GM23248 (cell line): Measurements from ENCODE around the gene TRAPPC3. TPM values are rescaled to one million over a fixed set of nuclear protein-coding genes. Genes with fewer than 3 reads are reported as not detected.
A peak's percentile ranks its signal among the peaks of the same experiment; 100 is the strongest.
"Not testable (repeated sequence)": the region's sequence is repeated elsewhere in the genome, so short reads cannot be mapped to it uniquely, and the experiment has no call there.

Experiments used
- DNase-seq: peaks from one replicate; pipeline ENCODE4 v3.0.0-alpha.2; 2015
- H2AFZ ChIP-seq: fragments of 200-600 bp; sonication (generic); 2 replicates; pipeline ENCODE4 v1.6.1; 2016; ENCODE audit warnings: antibody characterized with exemption
- H3F3A ChIP-seq: fragments of 200-600 bp; sonication (generic); 2 replicates; pipeline ENCODE4 v1.6.1; 2016; ENCODE audit warnings: mild to moderate bottlenecking, antibody characterized with exemption, mixed run types; ENCODE audit not compliant: insufficient read depth
- H3K27ac ChIP-seq: fragments of 200-600 bp; sonication (generic); 2 replicates; pipeline ENCODE4 v1.5.1; 2016; ENCODE audit warnings: mild to moderate bottlenecking
- H3K27me3 ChIP-seq: fragments of 200-600 bp; sonication (generic); replicated peaks from 2 replicates; pipeline ENCODE4 v1.6.1; 2016; ENCODE audit warnings: mild to moderate bottlenecking; ENCODE audit not compliant: insufficient read depth
- H3K36me3 ChIP-seq: fragments of 200-600 bp; sonication (generic); 2 replicates; pipeline ENCODE4 v1.6.1; 2016; ENCODE audit warnings: low read depth, mild to moderate bottlenecking
- H3K4me1 ChIP-seq: fragments of 200-600 bp; sonication (generic); 2 replicates; pipeline ENCODE4 v1.6.1; 2016; ENCODE audit warnings: mild to moderate bottlenecking; ENCODE audit not compliant: insufficient read depth
- H3K4me2 ChIP-seq: fragments of 200-600 bp; sonication (generic); one replicate; pipeline ENCODE4 v1.6.1; 2016; ENCODE audit warnings: mild to moderate bottlenecking; ENCODE audit not compliant: unreplicated experiment
- H3K4me3 ChIP-seq: fragments of 200-600 bp; sonication (generic); 2 replicates; pipeline ENCODE4 v1.5.1; 2016; ENCODE audit warnings: mild to moderate bottlenecking
- H3K79me2 ChIP-seq: fragments of 200-600 bp; sonication (generic); 2 replicates; pipeline ENCODE4 v1.6.1; 2016; ENCODE audit warnings: mild to moderate bottlenecking; ENCODE audit not compliant: insufficient read depth
- H3K9ac ChIP-seq: fragments of 200-600 bp; sonication (generic); 2 replicates; pipeline ENCODE4 v1.6.1; 2016; ENCODE audit warnings: mild to moderate bottlenecking
- H3K9me2 ChIP-seq: fragments of 200-600 bp; sonication (generic); 2 replicates; pipeline ENCODE4 v1.6.1; 2016; ENCODE audit warnings: mixed run types, mild to moderate bottlenecking, moderate library complexity; ENCODE audit not compliant: insufficient read depth
- H3K9me3 ChIP-seq: fragments of 200-600 bp; sonication (generic); one replicate; pipeline ENCODE4 v1.6.1; 2017; ENCODE audit warnings: low read depth
- H4K20me1 ChIP-seq: fragments of 200-600 bp; sonication (generic); 2 replicates; pipeline ENCODE4 v1.6.0; 2016; ENCODE audit not compliant: insufficient read depth
- EZH2 ChIP-seq: fragments of 200-600 bp; sonication (generic); IDR thresholded peaks from 2 replicates; pipeline ENCODE4 v1.6.1; 2018; ENCODE audit warnings: antibody characterized with exemption, mild to moderate bottlenecking; ENCODE audit not compliant: insufficient read depth, poor library complexity, severe bottlenecking
- EZH2phosphoT487 ChIP-seq: fragments of 200-600 bp; sonication (generic); IDR thresholded peaks from 2 replicates; pipeline ENCODE4 v1.6.1; 2018; ENCODE audit warnings: antibody characterized with exemption, moderate library complexity, mild to moderate bottlenecking, low read depth; ENCODE audit not compliant: insufficient read depth
- WGBS, 2 experiments: methylation state at CpG; one replicate each; pipeline ENCODE4 v1.1.6; 2015 to 2017; ENCODE audit warnings: low lambda C conversion rate in 2 of 2, low coverage in 1 of 2; ENCODE audit errors: missing lambda C conversion rate in 2 of 2; 5-methylcytosine and 5-hydroxymethylcytosine counted together
- in situ Hi-C: fragments of 300-500 bp; cut with MboI; formaldehyde crosslinking; loops from 2 replicates; pipeline ENCODE4 v1.15.0; 2020
- polyA plus RNA-seq: library from polyadenylated mRNA; unstranded; fragments of >200 nt; fragmentation: Nextera tagmentation; extraction: Ambion mirVana; gene quantifications from 2 replicates; pipeline ENCODE4 v1.2.1, GENCODE V29; 2016
- total RNA-seq: library from RNA; depleted of rRNA; stranded (reverse); fragments of >200 nt; shearing (Covaris generic); gene quantifications from 2 replicates; pipeline ENCODE4 v1.2.3, GENCODE V29; 2014; rRNA removed

TRAPPC3 gene
- total RNA-seq (101 and 112 TPM in 2 replicates), polyA plus RNA-seq (134 and 135 TPM in 2 replicates)

DNA sequence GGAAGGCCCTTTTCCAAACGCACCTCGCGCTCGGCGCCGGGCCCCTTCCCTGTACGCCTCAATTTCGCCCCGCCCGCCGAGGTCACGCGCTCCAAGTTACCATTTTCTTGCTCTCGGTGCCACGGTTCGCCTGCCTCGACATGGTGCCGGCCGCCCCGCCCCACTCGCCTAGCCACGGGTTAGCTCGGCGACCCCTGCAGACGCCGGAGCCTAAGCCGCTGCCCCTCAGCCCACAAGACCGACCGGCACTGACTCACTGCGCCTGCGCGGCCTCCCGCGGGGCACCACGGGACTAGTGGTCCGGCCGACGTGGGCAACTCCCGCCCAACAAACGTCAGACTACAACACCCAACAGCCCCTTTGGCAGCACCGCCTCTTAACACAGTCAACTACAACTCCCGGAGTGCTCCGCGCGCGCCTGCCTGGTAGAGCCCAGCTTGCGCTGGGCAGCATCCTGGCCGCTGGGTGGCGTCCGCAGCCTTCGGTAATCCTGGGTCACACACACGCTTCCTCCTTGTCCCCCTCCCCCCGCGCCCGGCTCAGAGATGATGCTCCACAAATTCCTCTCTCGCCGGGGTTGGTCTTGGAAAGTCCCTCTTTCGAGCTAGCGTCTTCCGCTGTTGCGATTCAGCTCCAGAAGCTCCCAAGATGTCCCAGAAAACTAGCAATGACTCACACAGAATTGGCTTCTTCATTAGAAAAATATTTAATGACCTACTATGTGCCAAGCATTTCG, at the start of gene TRAPPC3:
Gene TRAPPC3 (minus strand): TSS at position 250 of the 736 bp plus-strand sequence. CDS start 108 bp downstream, at position 142.
- Histone ChIP-seq H3K9me2 (no peaks in the 10 kb centered on the region), H4K20me1 (no peaks in the 10 kb centered on the region), H2AFZ (peak within 1 kb of the TSS; percentile 67), H3K36me3 (no peaks in the 10 kb centered on the region), H3K27ac (peak within 1 kb of the TSS; percentile 99), H3F3A (peaks cover 20% of the 10 kb centered on the region), H3K4me2 (peak within 1 kb of the TSS; percentile 92), H3K9me3 (no peaks in the 10 kb centered on the region), H3K4me3 (peak within 1 kb of the TSS; percentile 82), H3K4me1 (peaks cover 35% of the 10 kb centered on the region), H3K9ac (peak within 1 kb of the TSS; percentile 92), H3K27me3 (no peaks in the 10 kb centered on the region), H3K79me2 (peaks cover 47% of the 10 kb centered on the region)
- in situ Hi-C loops, result no loop called here
- WGBS, 2 experiments, result 1 to 2% methylated on average over 62 of the region's 62 CpGs
- no peak for TF ChIP-seq EZH2phosphoT487
- TF ChIP-seq EZH2, result no peak
- peak; percentile 100 for DNase-seq

DNA sequence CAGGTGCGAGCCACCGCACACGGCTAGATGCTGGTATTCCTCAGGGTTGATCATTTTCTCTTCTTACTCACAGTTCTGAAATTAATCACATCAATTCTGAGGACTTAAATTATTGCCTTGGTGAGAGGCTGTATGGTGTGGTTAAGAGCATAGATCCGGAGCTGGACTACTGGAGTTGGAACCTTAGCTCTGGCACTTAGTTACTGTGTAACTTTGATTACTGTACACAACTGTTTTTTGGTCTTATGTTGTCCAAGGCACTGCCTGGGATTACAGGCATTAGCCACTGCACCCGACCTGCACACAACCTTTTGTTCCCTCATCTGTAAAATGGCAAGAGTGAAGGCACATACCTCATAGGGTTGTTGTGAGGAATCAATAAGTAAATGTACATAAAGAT, 49.4 kb upstream of the TRAPPC3 start:
- Histone ChIP-seq H3K4me2 (no peak overlapping the region), H3K79me2 (no peaks in the 10 kb centered on the region), H3K27ac (no peak overlapping the region), H3K27me3 (no peaks in the 10 kb centered on the region), H3K9ac (no peak overlapping the region), H3K4me1 (peaks cover 10% of the 10 kb centered on the region), H3K9me3 (no peaks in the 10 kb centered on the region), H3F3A (peaks cover 13% of the 10 kb centered on the region), H3K36me3 (no peaks in the 10 kb centered on the region), H4K20me1 (no peaks in the 10 kb centered on the region), H3K9me2 (no peaks in the 10 kb centered on the region), H2AFZ (no peak overlapping the region), H3K4me3 (no peak overlapping the region)
- no peak for DNase-seq
- WGBS, 2 experiments, result 75 to 83% methylated on average over 5 of the region's 5 CpGs
- TF ChIP-seq EZH2phosphoT487, result no peak
- no peak for TF ChIP-seq EZH2
- in situ Hi-C loops, result no loop called here

- H3K4me2 ChIP-seq, H3K79me2 ChIP-seq, H3K9me2 ChIP-seq, H4K20me1 ChIP-seq, H3K36me3 ChIP-seq, H2AFZ ChIP-seq, H3K9ac ChIP-seq, in situ Hi-C loops, H3K27ac ChIP-seq, DNase-seq, H3K9me3 ChIP-seq, H3K4me1 ChIP-seq, H3K27me3 ChIP-seq, H3K4me3 ChIP-seq: not testable (repeated sequence)
- H3F3A ChIP-seq, result peaks cover 13% of the 10 kb centered on the region
- 93 to 94% methylated on average over 10 to 12 of the region's 12 CpGs for WGBS, 2 experiments
Observed at GRCh38 chr1:36196805-36197204, 47.5 kb upstream of the TRAPPC3 start.

DNA sequence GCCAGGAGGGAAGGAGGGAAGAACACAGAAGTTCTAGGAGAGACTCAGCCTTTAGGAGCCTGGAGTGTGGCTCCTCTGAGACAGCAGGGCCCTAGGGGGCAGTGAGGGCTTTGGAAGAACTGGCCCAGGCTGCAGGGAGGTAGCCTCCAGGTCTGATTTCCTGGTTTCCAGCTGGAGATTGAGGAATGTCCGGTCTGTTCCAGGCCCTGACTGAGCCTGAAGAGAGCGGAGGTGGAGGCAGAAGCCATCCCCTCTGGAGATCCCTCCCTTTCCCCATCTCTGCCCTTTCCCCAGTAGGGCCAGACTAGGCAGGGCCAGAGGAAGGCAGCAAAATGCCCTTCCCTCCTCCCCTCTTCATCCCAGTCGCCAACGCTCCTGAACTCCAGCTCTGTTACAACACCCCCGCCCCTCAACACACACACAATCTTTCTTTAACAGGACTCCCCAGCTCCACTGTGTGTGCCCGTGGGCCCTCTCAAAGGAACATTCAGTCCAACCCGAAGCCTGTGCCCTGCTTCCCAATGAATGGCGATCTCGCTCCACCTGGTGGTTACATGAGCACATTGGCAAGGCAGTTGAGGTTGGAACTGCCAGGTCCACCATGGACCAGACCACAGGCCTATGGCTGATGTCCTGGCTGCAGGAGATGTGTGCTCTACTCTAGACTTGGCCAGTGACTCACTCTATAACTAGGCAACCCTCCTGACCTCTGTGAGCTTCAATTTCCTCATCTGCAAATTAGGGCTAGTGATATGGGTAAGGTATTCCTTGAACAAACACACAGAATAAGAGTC, 38.7 kb upstream of the TRAPPC3 start:
- no peaks in the 10 kb centered on the region for H3K36me3 ChIP-seq
- H3K9me3 ChIP-seq, result no peaks in the 10 kb centered on the region
- peak overlapping the region; percentile 54 for H3K4me2 ChIP-seq
- H4K20me1 ChIP-seq, result no peaks in the 10 kb centered on the region
- no peaks in the 10 kb centered on the region for H3K27me3 ChIP-seq
- no peaks in the 10 kb centered on the region for H3K9me2 ChIP-seq
- peak overlapping the region; percentile 65 for H3K9ac ChIP-seq
- DNase-seq, result peak; percentile 96
- peak overlapping the region; percentile 75 for H3K27ac ChIP-seq
- no peaks in the 10 kb centered on the region for H3K79me2 ChIP-seq
- in situ Hi-C loops, result no loop called here
- H2AFZ ChIP-seq, result peak overlapping the region; percentile 86
- 0 to 1% methylated on average over 9 of the region's 9 CpGs for WGBS, 2 experiments
- TF ChIP-seq EZH2 (no peak), EZH2phosphoT487 (no peak)
- no peak overlapping the region for H3K4me3 ChIP-seq
- H3F3A ChIP-seq, result peaks cover 47% of the 10 kb centered on the region
- peaks cover 9% of the 10 kb centered on the region for H3K4me1 ChIP-seq
